Uterus (tissue), 4 donors: ENCODE measurements around the gene WDR17. TPM values are rescaled to one million over a fixed set of nuclear protein-coding genes. Genes with fewer than 3 reads are reported as not detected.

ENCODE experiments used
- DNase-seq, 2 donors: peaks; one replicate each; pipeline ENCODE4 v3.0.0-alpha.2; 2019 to 2020
- H3K27ac ChIP-seq, 2 donors: fragments of 200-600 bp; sonication (generic); 1 replicate in 1 of 2; 2 replicates in 1 of 2; pipeline ENCODE4 v1.5.1; 2016 to 2018
- H3K27me3 ChIP-seq, 2 donors: fragments of 200-600 bp; sonication (generic); one replicate each; pipeline ENCODE4 v1.5.1; 2018 to 2019; ENCODE audit warnings: control low read depth in 1 of 2
- H3K36me3 ChIP-seq, 2 donors: fragments of 200-600 bp; sonication (generic); one replicate each; pipeline ENCODE4 v1.5.1; 2019; ENCODE audit warnings: control low read depth in 1 of 2
- H3K4me1 ChIP-seq, 2 donors: fragments of 200-600 bp; sonication (generic); one replicate each; pipeline ENCODE4 v1.5.1; 2018 to 2019; ENCODE audit warnings: control low read depth in 1 of 2
- H3K4me3 ChIP-seq, 2 donors: fragments of 200-600 bp; sonication (generic); 1 replicate in 1 of 2; 2 replicates in 1 of 2; pipeline ENCODE4 v1.5.1; 2018 to 2019; ENCODE audit warnings: mild to moderate bottlenecking in 1 of 2
- H3K9me3 ChIP-seq, 2 donors: fragments of 200-600 bp; sonication (generic); one replicate each; pipeline ENCODE4 v1.5.1; 2019; ENCODE audit warnings: control low read depth in 1 of 2
- POLR2A ChIP-seq, 2 donors: fragments of 450-650 bp; IDR thresholded peaks; one replicate each; pipeline ENCODE4 v1.6.1; 2016; ENCODE audit warnings: antibody characterized with exemption in 2 of 2, mild to moderate bottlenecking in 1 of 2, moderate library complexity in 1 of 2
- intact Hi-C: fragments of 100-400 bp; cut with DNase I; formaldehyde crosslinking; loops from one replicate; pipeline ENCODE4 v1.15.1; 2023; ENCODE audit warnings: low total_unique reads
- total RNA-seq, 4 donors: library from RNA; depleted of rRNA in 3 of 4; stranded (reverse); fragments of >200 nt in 3 of 4; gene quantifications; one replicate each; pipeline versions ENCODE4 v1.1.0 to v1.2.4, GENCODE V29; 2014 to 2023
- TF ChIP-seq, protein P1 (sequence below), 4 experiments: fragments of 200-600 bp in 2 of 4; fragments of 450-650 bp in 2 of 4; sonication (generic) in 2 of 4; IDR thresholded peaks; one replicate each; pipeline ENCODE4 v1.5.1; 2016 to 2019; ENCODE audit warnings: antibody characterized with exemption in 4 of 4, mild to moderate bottlenecking in 2 of 4, moderate library complexity in 1 of 4
- donor health status: DM: yes; HTN: yes; CAD: no.

Gene WDR17
- total RNA-seq, 4 donors from 2014 or later = 0.51 to 7.2 (median 4.5) TPM

DNA sequence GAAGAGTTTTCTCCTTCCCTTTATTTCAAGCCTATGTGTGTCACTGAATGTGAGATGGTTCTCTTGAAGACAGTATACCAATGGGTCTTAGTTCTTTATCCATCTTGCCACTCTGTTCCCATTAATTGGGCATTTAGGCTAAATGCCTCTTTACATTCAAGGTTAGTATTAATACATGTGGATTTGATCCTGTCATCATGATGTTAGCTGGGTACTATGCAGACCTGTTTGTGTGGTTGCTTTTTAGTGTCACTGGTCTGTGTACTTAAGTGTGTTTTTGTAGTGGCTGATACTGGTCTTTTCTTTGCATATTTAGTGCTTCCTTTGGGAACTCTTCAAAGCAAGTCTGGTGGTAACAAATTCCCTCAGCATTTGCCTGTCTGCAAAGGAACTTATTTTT, 23.4 kb upstream of the WDR17 start:
- intact Hi-C loops = no loop called here
- Histone ChIP-seq H3K9me3 (no peaks in the 10 kb centered on the region), H3K4me1 (no peaks in the 10 kb centered on the region)

DNA sequence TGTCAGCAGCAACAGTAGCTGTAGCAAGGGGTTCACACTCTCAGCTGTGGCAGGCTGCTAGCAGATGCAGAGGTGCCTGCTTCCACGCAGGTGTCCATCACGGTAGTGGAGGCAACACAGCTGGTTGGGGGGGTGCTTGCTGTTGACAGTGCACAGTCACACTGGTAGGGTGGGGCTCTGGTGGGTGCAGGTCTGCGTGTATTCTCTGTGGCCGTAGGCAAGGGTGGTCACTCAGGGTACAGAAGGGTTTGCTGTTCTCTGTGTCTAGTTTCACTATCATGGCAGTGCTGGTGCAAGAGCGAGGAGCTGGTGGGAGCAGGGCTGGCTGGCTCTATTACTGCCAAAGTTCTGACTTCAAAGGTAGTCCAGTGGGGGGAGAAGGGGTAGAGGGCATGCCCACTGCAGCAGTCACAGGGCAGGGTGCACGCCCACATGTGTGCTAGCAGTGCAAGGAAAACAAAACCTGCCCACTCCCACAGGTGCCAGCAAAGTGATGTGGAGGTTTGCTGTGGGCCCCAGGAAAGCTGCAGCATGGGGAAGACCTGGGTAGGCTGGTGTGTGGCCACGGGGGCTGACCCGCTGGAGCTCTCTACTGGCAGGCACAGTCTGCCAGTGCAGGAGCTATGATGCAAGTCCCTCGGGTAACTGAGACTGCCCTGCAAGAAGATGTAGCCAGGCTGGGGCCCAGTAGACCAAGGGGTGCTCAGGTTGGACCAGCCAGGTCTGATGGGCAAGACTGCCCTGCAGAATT, 21.6 kb upstream of the WDR17 start:
- TF ChIP-seq POLR2A (IDR thresholded peaks at IDR 0.05) = no peak
- TF ChIP-seq, protein P1, sequence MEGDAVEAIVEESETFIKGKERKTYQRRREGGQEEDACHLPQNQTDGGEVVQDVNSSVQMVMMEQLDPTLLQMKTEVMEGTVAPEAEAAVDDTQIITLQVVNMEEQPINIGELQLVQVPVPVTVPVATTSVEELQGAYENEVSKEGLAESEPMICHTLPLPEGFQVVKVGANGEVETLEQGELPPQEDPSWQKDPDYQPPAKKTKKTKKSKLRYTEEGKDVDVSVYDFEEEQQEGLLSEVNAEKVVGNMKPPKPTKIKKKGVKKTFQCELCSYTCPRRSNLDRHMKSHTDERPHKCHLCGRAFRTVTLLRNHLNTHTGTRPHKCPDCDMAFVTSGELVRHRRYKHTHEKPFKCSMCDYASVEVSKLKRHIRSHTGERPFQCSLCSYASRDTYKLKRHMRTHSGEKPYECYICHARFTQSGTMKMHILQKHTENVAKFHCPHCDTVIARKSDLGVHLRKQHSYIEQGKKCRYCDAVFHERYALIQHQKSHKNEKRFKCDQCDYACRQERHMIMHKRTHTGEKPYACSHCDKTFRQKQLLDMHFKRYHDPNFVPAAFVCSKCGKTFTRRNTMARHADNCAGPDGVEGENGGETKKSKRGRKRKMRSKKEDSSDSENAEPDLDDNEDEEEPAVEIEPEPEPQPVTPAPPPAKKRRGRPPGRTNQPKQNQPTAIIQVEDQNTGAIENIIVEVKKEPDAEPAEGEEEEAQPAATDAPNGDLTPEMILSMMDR (IDR thresholded peaks at IDR 0.05) = no peak
- H3K27ac ChIP-seq = no peak overlapping the region
- H3K4me3 ChIP-seq = no peak overlapping the region
- H3K9me3 ChIP-seq = no peaks in the 10 kb centered on the region
- no peaks in the 10 kb centered on the region for H3K27me3 ChIP-seq
- intact Hi-C loops = no loop called here
- no peaks in the 10 kb centered on the region for H3K4me1 ChIP-seq
- H3K36me3 ChIP-seq = no peaks in the 10 kb centered on the region
- no peak for DNase-seq

More for the DNA sequence above, 23.4 kb upstream of the WDR17 start:
- TF ChIP-seq POLR2A (IDR thresholded peaks at IDR 0.05) = no peak
- TF ChIP-seq, protein P1 (IDR thresholded peaks at IDR 0.05) = no peak
- Histone ChIP-seq H3K4me3 (no peak overlapping the region), H3K27ac (no peak overlapping the region), H3K27me3 (no peaks in the 10 kb centered on the region), H3K36me3 (no peaks in the 10 kb centered on the region)
- DNase-seq = no peak

DNA sequence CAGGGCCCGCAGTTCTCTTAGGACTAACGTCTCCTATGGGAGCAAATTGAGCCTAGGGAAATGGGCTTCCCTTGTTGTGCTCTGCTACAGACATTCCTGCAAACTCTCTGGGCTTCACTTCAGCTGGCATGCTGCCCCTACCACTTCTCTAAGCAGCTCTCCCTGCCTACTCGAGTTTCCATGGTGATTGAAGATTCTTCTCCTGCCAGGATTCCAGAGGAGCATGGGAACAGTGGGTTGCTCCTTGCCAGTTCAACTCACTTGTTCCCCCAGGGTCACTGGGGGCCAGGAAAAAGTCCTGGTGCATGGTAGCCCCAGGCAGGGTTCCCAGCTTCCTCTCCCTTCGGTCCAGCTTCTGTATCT, 21.1 kb upstream of the WDR17 start:
- Histone ChIP-seq H3K27ac (no peak overlapping the region), H3K4me1 (no peaks in the 10 kb centered on the region), H3K9me3 (no peaks in the 10 kb centered on the region), H3K27me3 (no peaks in the 10 kb centered on the region), H3K36me3 (no peaks in the 10 kb centered on the region), H3K4me3 (no peak overlapping the region)
- TF ChIP-seq, protein P1 (IDR thresholded peaks at IDR 0.05) = no peak
- TF ChIP-seq POLR2A (IDR thresholded peaks at IDR 0.05) = no peak
- no peak for DNase-seq
- intact Hi-C loops = no loop called here

DNA sequence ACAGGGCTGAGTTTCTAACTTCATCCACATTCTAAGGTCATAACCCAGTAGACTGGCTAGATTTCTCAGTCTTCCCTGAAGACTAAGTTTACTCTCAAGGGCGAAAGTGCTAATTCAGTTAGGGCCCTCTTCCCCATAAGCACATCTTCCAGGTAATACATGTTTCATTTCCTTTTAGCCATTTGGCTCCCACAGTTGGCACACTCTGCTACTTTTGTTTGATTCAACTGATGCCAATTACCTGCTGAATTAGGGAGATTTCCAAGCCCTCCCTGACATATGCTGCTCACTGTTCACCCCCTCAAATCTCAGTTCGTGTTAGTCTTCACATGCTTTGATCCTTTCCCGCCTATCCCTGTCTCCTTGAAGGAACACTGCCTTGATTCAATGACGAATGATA, 17.0 kb upstream of the WDR17 start:
- Histone ChIP-seq H3K4me3 (no peak overlapping the region), H3K27me3 (no peaks in the 10 kb centered on the region), H3K4me1 (no peaks in the 10 kb centered on the region), H3K27ac (no peak overlapping the region), H3K36me3 (no peaks in the 10 kb centered on the region), H3K9me3 (no peaks in the 10 kb centered on the region)
- intact Hi-C loops = no loop called here
- DNase-seq = no peak
- no peak for TF ChIP-seq POLR2A (IDR thresholded peaks at IDR 0.05)
- TF ChIP-seq, protein P1 (IDR thresholded peaks at IDR 0.05) = no peak

DNA sequence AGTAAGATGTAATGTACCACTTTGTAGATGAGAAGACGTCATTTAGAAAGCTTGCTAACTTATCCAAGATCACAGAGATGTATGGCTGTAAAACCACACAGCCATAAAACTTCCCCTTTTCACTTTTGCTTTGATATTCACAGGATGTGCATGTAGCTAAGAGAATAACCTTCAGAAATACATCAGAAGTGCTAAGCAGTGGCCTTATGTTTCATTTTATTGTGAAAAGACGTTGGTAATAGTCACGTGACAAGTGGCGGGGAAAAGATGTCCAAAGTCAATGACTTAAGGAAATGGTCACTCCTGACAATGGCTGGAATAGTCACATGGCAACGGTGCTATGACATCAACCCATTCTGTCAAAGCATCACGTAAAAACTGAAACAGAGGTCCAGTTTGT, 12.9 kb upstream of the WDR17 start:
- Histone ChIP-seq H3K9me3 (no peaks in the 10 kb centered on the region), H3K36me3 (no peaks in the 10 kb centered on the region), H3K27ac (no peak overlapping the region), H3K4me3 (no peak overlapping the region), H3K4me1 (no peaks in the 10 kb centered on the region), H3K27me3 (no peaks in the 10 kb centered on the region)
- no peak for DNase-seq
- no peak for TF ChIP-seq POLR2A (IDR thresholded peaks at IDR 0.05)
- TF ChIP-seq, protein P1 (IDR thresholded peaks at IDR 0.05) = no peak
- intact Hi-C loops = no loop called here
